Measurements from ENCODE around the gene PRLH.

- TF ChIP-seq TEAD4 (CRISPR knock-in tag; IDR thresholded peaks at IDR 0.05) (no peak), CTCF (IDR thresholded peaks at IDR 0.05) (no peak)
Observed at GRCh38 chr2:237596520-237597195, 30.3 kb downstream of the PRLH start.
